PC-9 (cell line): ENCODE results near the gene PIK3R6. TPM values are rescaled to one million over a fixed set of nuclear protein-coding genes. Genes with fewer than 3 reads are reported as not detected.

ENCODE experiments used
- BruUV-seq: library from RNA; stranded (reverse); fragments of 400-500 nt; replicated peaks from 2 replicates; lab custom pipeline; 2021; lab: Mats Ljungman, UMichigan
- CTCF ChIA-PET: fragments of 300-600 bp; sonication (Branson Sonifier 250); formaldehyde crosslinking; loops from one replicate; lab custom pipeline; 2022; ENCODE audit warnings: antibody characterized with exemption; lab: Charles Lee
- POLR2A ChIA-PET: fragments of 300-600 bp; sonication (Branson Sonifier 250); formaldehyde crosslinking; loops from one replicate; lab custom pipeline; 2022; ENCODE audit warnings: antibody characterized with exemption; ENCODE audit not compliant: unreplicated experiment; lab: Charles Lee
- DNase-seq, 2 experiments: peaks; one replicate each; pipeline versions ENCODE4 v3.0.0 to v3.0.0-alpha.2; 2015 to 2022; ENCODE audit warnings: mixed read lengths in 1 of 2
- H2AFZ ChIP-seq: fragments of 200-600 bp; sonication (generic); 2 replicates; pipeline ENCODE4 v1.8.1; 2017; ENCODE audit warnings: antibody characterized with exemption
- H3F3A ChIP-seq: fragments of 200-600 bp; sonication (generic); 2 replicates; pipeline ENCODE4 v1.8.1; 2017; ENCODE audit warnings: antibody characterized with exemption, mild to moderate bottlenecking, low read depth; ENCODE audit not compliant: insufficient read depth
- H3K27ac ChIP-seq: fragments of 200-600 bp; sonication (generic); 2 replicates; pipeline ENCODE4 v1.6.1; 2016; ENCODE audit warnings: mixed run types
- H3K27me3 ChIP-seq: fragments of 200-600 bp; sonication (generic); 2 replicates; pipeline ENCODE4 v1.6.1; 2016; ENCODE audit warnings: low read depth, mixed run types; ENCODE audit not compliant: insufficient read depth
- H3K36me3 ChIP-seq: fragments of 200-600 bp; sonication (generic); 2 replicates; pipeline ENCODE4 v1.6.1; 2016; ENCODE audit warnings: low read depth, mixed run types
- H3K4me1 ChIP-seq: fragments of 200-600 bp; sonication (generic); replicated peaks from 2 replicates; pipeline ENCODE4 v1.6.1; 2016; ENCODE audit warnings: mixed run types; ENCODE audit not compliant: insufficient read depth
- H3K4me2 ChIP-seq: fragments of 200-600 bp; sonication (generic); 2 replicates; pipeline ENCODE4 v1.6.1; 2017; ENCODE audit warnings: mixed run types
- H3K4me3 ChIP-seq: fragments of 200-600 bp; sonication (generic); 2 replicates; pipeline ENCODE4 v1.6.1; 2016; ENCODE audit warnings: mixed run types
- H3K79me2 ChIP-seq: fragments of 200-600 bp; sonication (generic); 2 replicates; pipeline ENCODE4 v1.6.1; 2017; ENCODE audit warnings: low read depth, mixed run types
- H3K9me2 ChIP-seq: fragments of 200-600 bp; sonication (generic); 2 replicates; pipeline ENCODE4 v1.8.1; 2017; ENCODE audit warnings: mild to moderate bottlenecking; ENCODE audit not compliant: insufficient read depth
- H3K9me3 ChIP-seq: fragments of 200-600 bp; sonication (generic); 2 replicates; pipeline ENCODE4 v1.8.1; 2016; ENCODE audit warnings: low read depth; ENCODE audit not compliant: insufficient read depth
- H4K20me1 ChIP-seq: fragments of 200-600 bp; sonication (generic); 2 replicates; pipeline ENCODE4 v1.8.1; 2017; ENCODE audit not compliant: insufficient read depth
- EZH2 ChIP-seq: fragments of 200-600 bp; sonication (generic); IDR thresholded peaks from 2 replicates; pipeline ENCODE4 v1.8.0; 2017; ENCODE audit warnings: antibody characterized with exemption, low read depth
- intact Hi-C: fragments of 100-400 bp; cut with micrococcal nuclease; formaldehyde crosslinking; loops from one replicate; pipeline ENCODE4 v1.10.0; 2022; ENCODE audit not compliant: unreplicated experiment
- total RNA-seq: library from RNA; stranded (reverse); gene quantifications from 2 replicates; pipeline ENCODE4 v1.2.3, GENCODE V29; 2021
- TF ChIP-seq, protein P1 (sequence below): fragments of 200-600 bp; sonication (generic); conservative IDR thresholded peaks from 2 replicates; pipeline ENCODE4 v1.6.1; 2017; ENCODE audit warnings: mixed run types, antibody characterized with exemption, mild to moderate bottlenecking, moderate library complexity

Gene PIK3R6
- total RNA-seq, 1 experiment from 2014 or later = not detected

DNA sequence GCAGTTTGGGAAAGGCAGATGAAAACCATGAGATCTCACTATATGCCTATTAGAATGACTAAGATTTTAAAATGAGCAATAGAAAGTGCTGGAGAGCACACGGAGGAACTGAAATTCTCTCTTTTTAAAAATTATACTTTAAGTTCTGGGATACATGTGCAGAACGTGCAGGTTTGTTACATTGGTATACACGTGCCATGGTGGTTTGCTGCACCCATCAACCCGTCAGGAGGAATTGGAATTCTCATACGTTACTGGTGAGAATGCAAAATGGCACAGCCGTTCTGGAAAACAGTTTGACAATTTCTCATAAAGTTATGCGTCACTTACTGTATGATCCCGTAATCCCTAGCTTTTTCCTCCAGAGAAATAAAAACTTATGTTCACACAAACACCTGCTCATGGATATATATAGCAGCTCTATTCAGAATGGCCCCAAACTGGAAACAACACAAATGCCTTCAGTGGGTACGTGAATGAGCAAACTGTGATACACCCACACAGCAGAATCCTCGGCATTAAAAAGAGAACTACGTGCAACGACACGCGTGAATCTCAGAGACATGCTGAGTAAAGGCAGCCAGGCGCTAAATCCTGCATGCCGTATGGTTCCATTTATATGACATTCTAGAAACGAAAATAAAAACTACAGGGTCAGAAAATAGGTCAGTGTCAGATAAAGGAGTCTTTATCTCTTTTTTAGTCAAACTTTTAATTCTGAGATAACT, 11.8 kb downstream of the PIK3R6 start:
- no peaks in the 10 kb centered on the region for H3F3A ChIP-seq
- no peak overlapping the region for H3K4me2 ChIP-seq
- TF ChIP-seq, protein P1, sequence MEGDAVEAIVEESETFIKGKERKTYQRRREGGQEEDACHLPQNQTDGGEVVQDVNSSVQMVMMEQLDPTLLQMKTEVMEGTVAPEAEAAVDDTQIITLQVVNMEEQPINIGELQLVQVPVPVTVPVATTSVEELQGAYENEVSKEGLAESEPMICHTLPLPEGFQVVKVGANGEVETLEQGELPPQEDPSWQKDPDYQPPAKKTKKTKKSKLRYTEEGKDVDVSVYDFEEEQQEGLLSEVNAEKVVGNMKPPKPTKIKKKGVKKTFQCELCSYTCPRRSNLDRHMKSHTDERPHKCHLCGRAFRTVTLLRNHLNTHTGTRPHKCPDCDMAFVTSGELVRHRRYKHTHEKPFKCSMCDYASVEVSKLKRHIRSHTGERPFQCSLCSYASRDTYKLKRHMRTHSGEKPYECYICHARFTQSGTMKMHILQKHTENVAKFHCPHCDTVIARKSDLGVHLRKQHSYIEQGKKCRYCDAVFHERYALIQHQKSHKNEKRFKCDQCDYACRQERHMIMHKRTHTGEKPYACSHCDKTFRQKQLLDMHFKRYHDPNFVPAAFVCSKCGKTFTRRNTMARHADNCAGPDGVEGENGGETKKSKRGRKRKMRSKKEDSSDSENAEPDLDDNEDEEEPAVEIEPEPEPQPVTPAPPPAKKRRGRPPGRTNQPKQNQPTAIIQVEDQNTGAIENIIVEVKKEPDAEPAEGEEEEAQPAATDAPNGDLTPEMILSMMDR = no peak
- TF ChIP-seq EZH2 = no peak
- no peaks in the 10 kb centered on the region for H3K79me2 ChIP-seq
- intact Hi-C loops = no loop called here
- H3K4me3 ChIP-seq = no peak overlapping the region
- no peaks in the 10 kb centered on the region for H3K9me3 ChIP-seq
- no peak for DNase-seq
- POLR2A ChIA-PET = no interaction called here
- peaks cover 27% of the 10 kb centered on the region for H3K27me3 ChIP-seq
- H3K27ac ChIP-seq = no peak overlapping the region
- no TSS peak for BruUV-seq
- H3K36me3 ChIP-seq = no peaks in the 10 kb centered on the region
- CTCF ChIA-PET = no interaction called here
- no peaks in the 10 kb centered on the region for H3K9me2 ChIP-seq
- no peaks in the 10 kb centered on the region for H4K20me1 ChIP-seq
- no peak overlapping the region for H2AFZ ChIP-seq
- H3K4me1 ChIP-seq = no peaks in the 10 kb centered on the region

DNA sequence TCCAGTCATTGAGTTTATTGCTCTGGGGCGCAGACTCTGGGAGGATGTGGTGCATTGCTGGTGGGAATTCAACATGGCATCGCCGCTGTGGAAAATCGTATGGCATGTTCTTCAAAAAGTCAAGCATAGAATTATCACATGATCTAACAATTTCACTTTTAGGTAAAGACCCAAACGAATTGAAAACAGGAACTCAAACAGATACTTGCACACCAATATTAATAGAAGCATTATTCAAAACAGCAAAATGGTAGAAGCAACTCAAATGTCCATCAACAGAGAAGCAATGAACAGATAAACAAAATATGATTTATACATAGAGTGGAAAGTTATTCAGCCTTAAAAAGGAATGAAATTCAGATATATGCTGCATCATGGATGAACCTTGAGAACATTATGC, 15.9 kb downstream of the PIK3R6 start:
- Histone ChIP-seq H3K9me2 (no peaks in the 10 kb centered on the region), H3K4me3 (no peak overlapping the region), H3K4me2 (no peak overlapping the region), H3K36me3 (no peaks in the 10 kb centered on the region), H3K4me1 (no peaks in the 10 kb centered on the region), H3K27ac (no peak overlapping the region), H2AFZ (no peak overlapping the region), H3K9me3 (no peaks in the 10 kb centered on the region), H4K20me1 (no peaks in the 10 kb centered on the region), H3K27me3 (peaks cover 11% of the 10 kb centered on the region), H3K79me2 (no peaks in the 10 kb centered on the region), H3F3A (no peaks in the 10 kb centered on the region)
- intact Hi-C loops = no loop called here
- POLR2A ChIA-PET = no interaction called here
- TF ChIP-seq, protein P1 = no peak
- TF ChIP-seq EZH2 = no peak
- CTCF ChIA-PET = no interaction called here
- DNase-seq = no peak
- BruUV-seq = no TSS peak

DNA sequence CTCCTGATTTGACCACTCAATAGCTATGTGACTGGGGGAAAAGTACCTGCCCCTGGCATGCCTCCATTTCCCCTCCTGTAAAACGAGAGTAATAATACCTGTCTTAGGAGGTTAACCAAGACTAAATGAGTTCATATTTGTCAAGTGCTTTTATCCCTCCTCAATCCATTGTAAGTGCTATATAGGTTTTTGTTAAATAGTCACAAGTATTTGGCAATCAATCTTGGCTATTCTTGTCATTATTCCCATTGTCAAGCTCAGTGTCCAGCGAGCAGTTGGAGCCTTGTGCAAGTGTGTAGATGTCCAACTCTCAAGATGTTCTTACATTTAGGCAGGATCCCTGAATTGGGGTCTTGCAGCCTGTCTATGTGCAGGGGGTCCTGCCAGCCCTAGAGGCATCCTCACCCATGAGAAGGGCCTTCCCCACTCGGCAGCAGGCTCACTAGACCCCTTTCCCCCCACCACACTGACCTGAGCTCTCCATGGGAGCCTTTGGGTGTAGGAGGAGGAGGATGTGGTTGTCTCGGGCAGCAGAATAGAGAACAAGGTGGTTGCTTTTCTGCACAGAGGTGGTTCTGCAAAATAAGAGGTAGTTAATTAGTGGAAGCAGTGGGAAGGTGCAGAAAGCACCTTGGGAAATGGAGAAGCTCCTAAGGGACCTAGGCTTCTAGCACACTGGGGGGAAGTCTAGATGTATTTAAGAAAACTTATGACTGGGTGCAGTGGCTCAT, 18.0 kb downstream of the PIK3R6 start:
- H3K4me3 ChIP-seq = no peak overlapping the region
- TF ChIP-seq EZH2 = no peak
- TF ChIP-seq, protein P1 = no peak
- H3K4me2 ChIP-seq = no peak overlapping the region
- POLR2A ChIA-PET = no interaction called here
- H2AFZ ChIP-seq = no peak overlapping the region
- H3F3A ChIP-seq = no peaks in the 10 kb centered on the region
- no peak for DNase-seq
- H3K27me3 ChIP-seq = peaks cover 2% of the 10 kb centered on the region
- no peaks in the 10 kb centered on the region for H3K9me2 ChIP-seq
- intact Hi-C loops = no loop called here
- no peaks in the 10 kb centered on the region for H4K20me1 ChIP-seq
- no peaks in the 10 kb centered on the region for H3K79me2 ChIP-seq
- CTCF ChIA-PET = no interaction called here
- BruUV-seq = no TSS peak
- H3K27ac ChIP-seq = no peak overlapping the region
- no peaks in the 10 kb centered on the region for H3K4me1 ChIP-seq
- H3K9me3 ChIP-seq = no peaks in the 10 kb centered on the region
- H3K36me3 ChIP-seq = no peaks in the 10 kb centered on the region
